HepG2 (cell line): ENCODE results near the gene COQ6. TPM values are rescaled to one million over a fixed set of nuclear protein-coding genes. Genes with fewer than 3 reads are reported as not detected.

ENCODE experiments used
- ARNTL ChIP-seq: sonication (generic); formaldehyde crosslinking; IDR thresholded peaks from 2 replicates; pipeline ENCODE4 v1.4.0; 2020; ENCODE audit warnings: mild to moderate bottlenecking, missing genetic modification reagents
- BRF2 ChIP-seq: sonication (generic); formaldehyde crosslinking; IDR thresholded peaks from 2 replicates; pipeline ENCODE4 v1.8.1; 2022; ENCODE audit warnings: mild to moderate bottlenecking, missing genetic modification reagents
- HDAC6 ChIP-seq: fragments of 200-600 bp; sonication (generic); IDR thresholded peaks from 2 replicates; pipeline ENCODE4 v1.7.0; 2017; ENCODE audit warnings: mild to moderate bottlenecking, antibody characterized with exemption, low read length, low read depth
- HMG20A ChIP-seq: IDR thresholded peaks from 2 replicates; pipeline ENCODE4 v1.6.1; 2016; ENCODE audit warnings: borderline replicate concordance
- HOXA9 ChIP-seq: sonication (generic); formaldehyde crosslinking; IDR thresholded peaks from 2 replicates; pipeline ENCODE4 v1.8.1; 2022; ENCODE audit warnings: missing genetic modification reagents, mild to moderate bottlenecking, moderate library complexity, borderline replicate concordance
- KMT2A ChIP-seq: sonication (generic); formaldehyde crosslinking; IDR thresholded peaks from 2 replicates; pipeline ENCODE4 v1.4.0; 2020; ENCODE audit warnings: missing genetic modification reagents
- NCOA2 ChIP-seq: sonication (generic); formaldehyde crosslinking; IDR thresholded peaks from 2 replicates; pipeline ENCODE4 v1.8.0; 2022; ENCODE audit warnings: inconsistent platforms
- PLRG1 ChIP-seq: fragments of 450-650 bp; conservative IDR thresholded peaks from 2 replicates; pipeline ENCODE4 v1.6.1; 2016
- SIX1 ChIP-seq: sonication (generic); formaldehyde crosslinking; IDR thresholded peaks from 2 replicates; pipeline ENCODE4 v1.4.0; 2020; ENCODE audit warnings: missing genetic modification reagents, borderline replicate concordance
- SYNCRIP ChIP-seq: fragments of 200-400 bp; formaldehyde crosslinking; IDR thresholded peaks from 2 replicates; pipeline ENCODE4 v1.6.1; 2018; ENCODE audit warnings: mild to moderate bottlenecking, low read depth, low read length; ENCODE audit not compliant: insufficient read depth
- ZNF12 ChIP-seq: sonication (generic); formaldehyde crosslinking; IDR thresholded peaks from 2 replicates; pipeline ENCODE4 v1.5.0; 2020; ENCODE audit warnings: missing genetic modification reagents
- ZNF24 ChIP-seq: fragments of 450-650 bp; IDR thresholded peaks from 2 replicates; pipeline ENCODE4 v1.6.1; 2017; ENCODE audit warnings: antibody characterized with exemption, mild to moderate bottlenecking
- ZNF430 ChIP-seq: sonication (generic); formaldehyde crosslinking; IDR thresholded peaks from 2 replicates; pipeline ENCODE4 v1.9.0; 2021; ENCODE audit warnings: mild to moderate bottlenecking, missing genetic modification reagents
- ZNF615 ChIP-seq: sonication (generic); formaldehyde crosslinking; IDR thresholded peaks from 2 replicates; pipeline ENCODE4 v1.5.0; 2020; ENCODE audit warnings: mild to moderate bottlenecking, missing genetic modification reagents, borderline replicate concordance
- ZNF788 ChIP-seq: sonication (generic); formaldehyde crosslinking; IDR thresholded peaks from 2 replicates; pipeline ENCODE4 v1.5.0; 2020; ENCODE audit warnings: mild to moderate bottlenecking, missing genetic modification reagents, borderline replicate concordance
- ZNF879 ChIP-seq: sonication (generic); formaldehyde crosslinking; IDR thresholded peaks from 2 replicates; pipeline ENCODE4 v1.8.1; 2023; ENCODE audit warnings: missing genetic modification reagents
- polyA plus RNA-seq, 8 experiments: library from polyadenylated mRNA; depleted of rRNA in 3 of 8; stranded (reverse) in 7 of 8; unstranded in 1 of 8; fragments of >200 nt; fragmentation: Illumina TruSeq in 4 of 8; extraction: Trizol in 4 of 8; gene quantifications; 2 replicates each; pipeline versions ENCODE4 v1.2.1 to v1.2.3, GENCODE V29; 2011 to 2016; ENCODE audit warnings: low read depth in 4 of 8, missing spikeins in 1 of 8, mixed read lengths in 1 of 8; ENCODE audit not compliant: insufficient read depth in 1 of 8
- total RNA-seq, 5 experiments: library from RNA; depleted of rRNA; stranded (reverse); fragments of >200 nt; fragmentation: Illumina TruSeq; extraction: Trizol; gene quantifications; 2 replicates each; pipeline ENCODE4 v1.2.3, GENCODE V29; 2016; ENCODE audit warnings: low read depth in 1 of 5

The COQ6 gene
- total and polyA plus RNA-seq, 2 of the 13 experiments (the other 11 are each of a cell fraction or from before 2014, with no cell fraction given) = 18.9 to 34.7 TPM

DNA sequence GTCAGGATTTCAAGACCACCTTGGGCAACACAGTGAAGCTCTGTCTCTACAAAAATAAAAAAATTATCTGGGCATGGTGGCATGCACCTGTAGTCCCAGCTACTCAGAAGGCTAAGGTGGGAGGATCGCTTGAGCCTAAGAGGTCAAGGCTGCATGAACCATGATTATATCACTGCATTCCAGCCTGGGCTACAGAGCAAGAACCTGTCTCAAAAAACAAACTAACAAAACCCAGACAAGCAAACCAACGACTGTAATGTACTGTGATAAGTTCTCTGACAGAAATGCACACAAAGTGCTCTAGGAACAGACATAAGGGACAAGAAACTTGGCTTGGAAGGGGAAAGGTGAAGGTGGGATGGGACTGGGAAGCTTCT lies 46.6 kb downstream of the COQ6 start (continued):
- TF ChIP-seq BRF2 = 0 out of 2 replicates have a peak, but pooled peaks have one; percentile 25
- TF ChIP-seq HOXA9 (CRISPR knock-in tag) = no peak
- peak; percentile 68; the same call in 1 of the 2 replicates for TF ChIP-seq ZNF788 (CRISPR knock-in tag)
- TF ChIP-seq ZNF12 (CRISPR knock-in tag) = peak; percentile 17; the same call in 1 of the 2 replicates
- no peak for TF ChIP-seq SYNCRIP
- TF ChIP-seq NCOA2 (CRISPR knock-in tag) = peak; percentile 79
- peak; percentile 28; the same call in 1 of the 2 replicates for TF ChIP-seq ARNTL
- TF ChIP-seq HDAC6 = no peak
- peak; percentile 11; the same call in 1 of the 2 replicates for TF ChIP-seq SIX1 (CRISPR knock-in tag)
- no peak for TF ChIP-seq ZNF615 (CRISPR knock-in tag)
- no peak for TF ChIP-seq PLRG1
- TF ChIP-seq ZNF879 (CRISPR knock-in tag) = no peak
- no peak for TF ChIP-seq KMT2A
- TF ChIP-seq ZNF430 (CRISPR knock-in tag) = no peak
- TF ChIP-seq HMG20A (CRISPR knock-in tag) = peak; percentile 82
- TF ChIP-seq ZNF24 = no peak
